ENCODE results near the gene RSPO4. TPM values are rescaled to one million over a fixed set of nuclear protein-coding genes. Genes with fewer than 3 reads are reported as not detected.

The RSPO4 gene
- total and polyA plus RNA-seq, 2 donors (not counting 3 experiments of a cell fraction or from before 2014, with no cell fraction given): not detected

- POLR2A ChIA-PET: interaction anchor here (0.6 kb wide), 1 partner anchor 8 kb away, joined by 3 read pairs; no protein-coding TSS in a partner anchor
- peaks cover 20 to 30% of the 10 kb centered on the region in 2 experiments for H3K27me3 ChIP-seq (ENCODE audit: control insufficient read depth in 2 of 2, insufficient read depth in 2 of 2, low read length in 2 of 2)
- no TSS peak for BruUV-seq (replicated peaks)
- no peaks in the 10 kb centered on the region for H3K9me3 ChIP-seq (replicated peaks; ENCODE audit: control insufficient read depth, insufficient read depth, low read length)
- no peak overlapping the region for H3K4me2 ChIP-seq (ENCODE audit: insufficient read depth, low read length)
- dilution Hi-C loops (cut with MboI; ENCODE audit: extremely low pct_ligation_motif_present, low sequenced_read_pairs): no loop called here
- CTCF ChIA-PET: no interaction called here
- no peak for TF ChIP-seq JUN (IDR thresholded peaks at IDR 0.05; ENCODE audit: borderline replicate concordance, insufficient read depth, insufficient read length, low read depth)
- TF ChIP-seq MYC (IDR thresholded peaks at IDR 0.05; ENCODE audit: low read depth, low read length): no peak
- TF ChIP-seq EZH2 (IDR thresholded peaks at IDR 0.05; ENCODE audit: borderline replicate concordance, low read depth, low read length, severe bottlenecking): no peak
- TF ChIP-seq CTCF (IDR thresholded peaks at IDR 0.05; ENCODE audit: extremely low read depth in 1 of 2, insufficient read depth in 1 of 2, low read depth in 1 of 2, low read length in 2 of 2): no peak
- no peak for TF ChIP-seq GATA2 (IDR thresholded peaks at IDR 0.05; ENCODE audit: insufficient read depth, insufficient read length, low read depth, low read length)
- TF ChIP-seq POLR2AphosphoS5 (IDR thresholded peaks at IDR 0.05; ENCODE audit: insufficient read depth, low read depth, low read length): no peak
- TF ChIP-seq FOS (IDR thresholded peaks at IDR 0.05; ENCODE audit: borderline replicate concordance, insufficient read depth, low read length): no peak
- no peaks in the 10 kb centered on the region for H3K36me3 ChIP-seq (ENCODE audit: control insufficient read depth in 2 of 2, extremely low read depth in 1 of 2, insufficient read depth in 2 of 2, low read length in 2 of 2)
- no peaks in the 10 kb centered on the region for H3K9me1 ChIP-seq (replicated peaks; ENCODE audit: control insufficient read depth, extremely low read depth, insufficient read depth, low read length)
- FAIRE-seq (no peak), DNase-seq (ENCODE audit: low read depth, low spot score) (no peak)
- no peak overlapping the region for H3K9ac ChIP-seq (replicated peaks; ENCODE audit: extremely low read depth, insufficient read depth, low read length)
- no peak overlapping the region for H3K4me3 ChIP-seq (replicated peaks in 1 of 3; ENCODE audit: insufficient read depth in 1 of 3, low read depth in 1 of 3, low read length in 3 of 3)
- no peaks in the 10 kb centered on the region for H4K20me1 ChIP-seq (replicated peaks; ENCODE audit: control insufficient read depth, extremely low read depth, insufficient read depth, low read length)
- H3K27ac ChIP-seq (ENCODE audit: insufficient read depth, low read depth, low read length): no peak overlapping the region
- no peak overlapping the region for H2AFZ ChIP-seq (ENCODE audit: low read depth, low read length)
- no peaks in the 10 kb centered on the region for H3K4me1 ChIP-seq (ENCODE audit: control insufficient read depth, extremely low read depth, insufficient read depth, low read length)
- intact Hi-C loops (cut with micrococcal nuclease): no loop called here
- H3K79me2 ChIP-seq (ENCODE audit: control insufficient read depth, insufficient read depth, low read length): no peaks in the 10 kb centered on the region
Observed at GRCh38 chr20:998231-998830, 3.8 kb downstream of the RSPO4 start.
